Cortex of kidney (tissue), 1 donor: ENCODE measurements around the gene SIRPA.
"Not testable (repeated sequence)": the region's sequence is repeated elsewhere in the genome, so short reads cannot be mapped to it uniquely, and the experiment has no call there.

Source experiments
- DNase-seq: peaks from one replicate; lab custom pipeline; 2025; lab: John Stamatoyannopoulos, UW

SIRPA gene

DNA sequence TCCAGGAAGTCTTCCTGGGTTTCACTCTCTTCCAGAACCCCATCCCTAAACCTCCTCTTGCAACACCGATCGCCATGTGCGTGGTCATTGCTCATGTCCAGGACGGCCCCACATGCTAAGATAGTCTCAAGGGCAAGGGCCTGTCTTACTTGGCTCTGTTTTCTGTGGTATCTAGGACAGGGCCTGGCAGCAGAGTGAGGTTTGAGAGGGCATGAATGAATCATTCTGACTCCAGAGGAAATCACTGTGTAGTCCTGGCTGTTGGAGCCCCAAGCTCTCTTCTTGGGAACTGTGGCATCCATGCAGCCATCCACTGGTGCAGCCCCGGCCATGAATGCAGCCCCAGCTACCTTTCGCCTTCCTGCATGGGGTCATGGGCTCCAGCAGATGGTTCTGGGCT, 12.4 kb downstream of the SIRPA start:
- DNase-seq, result no peak

DNA sequence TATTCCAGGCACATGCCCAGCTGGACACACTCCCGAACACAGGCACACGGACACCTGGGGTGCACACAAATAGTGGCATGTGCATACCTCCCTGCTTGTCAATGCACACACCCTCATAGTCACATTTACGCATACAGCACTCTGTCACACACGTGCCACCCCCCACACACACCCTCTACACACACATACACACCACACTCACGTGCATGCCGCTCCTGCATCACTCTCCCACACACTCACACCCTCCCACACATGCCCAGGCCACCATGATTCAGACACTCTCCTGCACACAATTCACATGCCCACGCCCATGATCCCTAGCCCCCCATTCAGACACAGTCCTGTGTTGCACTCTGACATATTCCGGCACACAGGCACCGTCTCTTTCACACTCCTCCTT, 13.0 kb downstream of the SIRPA start:
- no peak for DNase-seq

DNA sequence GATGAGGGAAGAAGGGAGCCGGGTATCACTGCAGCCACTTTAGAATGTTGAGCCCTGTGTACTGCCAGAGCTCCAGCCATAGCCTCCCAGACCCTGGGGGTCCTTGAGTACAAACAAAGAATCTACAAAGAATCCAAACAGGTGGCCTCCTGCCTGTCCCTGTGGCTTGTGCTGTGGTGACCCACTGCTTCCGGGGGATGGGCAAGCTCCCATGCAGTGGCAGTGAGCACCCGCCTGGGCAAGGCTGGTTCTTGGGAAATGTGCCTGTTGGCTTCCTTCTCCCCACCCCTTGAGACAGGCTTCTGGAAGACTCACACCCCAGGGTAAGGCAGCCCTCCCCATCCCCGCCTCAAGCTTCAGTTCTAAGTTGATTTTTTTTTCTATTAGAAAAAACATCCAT, 13.9 kb downstream of the SIRPA start:
- DNase-seq, result no peak

DNA sequence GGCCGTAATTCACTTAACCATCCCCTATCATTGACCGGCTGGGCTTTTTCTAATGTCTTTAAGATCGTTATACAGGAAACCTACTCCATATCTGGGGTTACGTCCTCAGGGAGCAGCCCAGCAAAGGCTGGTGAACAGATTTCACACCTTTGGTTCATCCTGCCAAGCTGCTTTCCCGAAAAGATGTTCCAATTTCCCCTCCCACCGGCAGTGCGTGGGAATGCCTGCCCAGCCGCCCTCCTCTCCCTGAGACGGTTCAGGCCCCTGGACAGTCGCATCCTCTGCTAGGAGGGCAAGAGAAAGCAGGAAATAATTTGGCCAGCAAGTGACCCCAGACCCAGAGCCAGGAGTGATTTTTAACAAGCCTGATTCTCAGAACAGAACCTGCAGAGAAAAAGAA, 16.3 kb downstream of the SIRPA start:
- no peak for DNase-seq

DNA sequence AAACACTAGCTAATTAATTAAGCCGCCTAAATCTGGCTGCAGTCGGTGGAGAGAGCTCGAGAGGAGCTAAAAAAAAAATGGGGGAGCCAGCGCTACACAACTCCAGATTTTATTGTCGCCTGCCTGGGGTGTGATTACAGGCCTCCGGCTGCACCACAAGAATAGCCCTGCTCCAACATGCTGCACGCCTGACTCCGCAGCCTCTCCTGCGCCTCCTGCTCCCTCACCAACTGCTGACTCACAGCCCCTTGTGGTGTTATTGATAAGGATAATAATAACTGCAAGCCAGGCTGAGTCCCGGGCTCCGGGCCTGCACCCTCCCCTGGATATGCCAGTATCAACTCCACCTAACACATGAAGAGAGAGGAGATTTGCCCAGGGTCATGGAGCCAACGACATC, 16.8 kb downstream of the SIRPA start:
- DNase-seq, result no peak

DNA sequence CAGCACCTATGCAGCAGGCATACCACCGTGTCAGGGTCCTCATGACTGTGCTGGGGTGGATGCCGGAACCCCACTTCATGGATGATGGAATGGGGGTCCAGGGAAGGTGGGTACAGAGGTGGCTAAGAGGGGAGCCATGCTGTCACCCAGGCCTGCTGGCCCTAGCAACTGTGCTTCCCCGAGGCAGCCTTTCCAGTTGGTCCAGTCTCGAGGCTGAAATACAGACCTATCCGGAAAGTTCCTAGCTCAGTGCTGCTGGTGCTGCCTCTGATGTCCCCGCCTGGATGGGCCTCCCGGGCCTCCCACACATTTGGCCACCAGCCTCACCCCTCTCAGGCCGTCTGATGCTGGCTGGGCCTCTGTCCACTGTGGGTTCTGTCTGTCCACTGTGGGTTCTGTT, 17.4 kb downstream of the SIRPA start:
- no peak for DNase-seq

DNA sequence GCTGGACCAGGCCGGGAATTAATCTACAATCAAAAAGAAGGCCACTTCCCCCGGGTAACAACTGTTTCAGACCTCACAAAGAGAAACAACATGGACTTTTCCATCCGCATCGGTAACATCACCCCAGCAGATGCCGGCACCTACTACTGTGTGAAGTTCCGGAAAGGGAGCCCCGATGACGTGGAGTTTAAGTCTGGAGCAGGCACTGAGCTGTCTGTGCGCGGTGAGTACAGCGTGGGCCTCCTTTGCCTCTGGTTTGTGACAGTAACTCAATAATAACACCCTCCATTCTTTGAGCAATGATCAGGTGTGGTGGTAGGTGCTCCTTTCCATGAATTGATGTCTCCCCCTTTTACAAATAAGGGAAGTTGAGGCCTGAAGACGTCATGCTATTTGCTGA, 20.0 kb downstream of the SIRPA start:
- DNase-seq, result not testable (repeated sequence)

DNA sequence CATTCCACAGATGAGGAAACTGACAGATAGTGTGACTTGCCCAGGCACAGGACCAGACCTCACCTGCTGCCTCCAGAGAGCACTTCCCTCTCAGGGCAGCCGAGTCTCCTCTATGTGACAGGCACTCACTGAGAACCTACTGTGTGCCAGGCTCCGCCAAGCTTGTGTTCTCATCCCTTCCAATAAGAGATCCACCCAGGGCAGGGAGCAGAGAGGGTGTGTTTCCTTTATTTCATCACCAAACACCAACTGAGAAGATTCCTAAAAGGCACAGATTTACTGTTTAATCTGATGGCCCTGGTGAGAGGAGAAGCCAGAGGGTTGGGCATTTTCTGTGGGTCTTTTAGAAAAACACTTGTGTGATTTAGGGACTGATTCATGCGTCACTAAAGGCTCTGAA, 20.5 kb downstream of the SIRPA start:
- DNase-seq, result no peak

DNA sequence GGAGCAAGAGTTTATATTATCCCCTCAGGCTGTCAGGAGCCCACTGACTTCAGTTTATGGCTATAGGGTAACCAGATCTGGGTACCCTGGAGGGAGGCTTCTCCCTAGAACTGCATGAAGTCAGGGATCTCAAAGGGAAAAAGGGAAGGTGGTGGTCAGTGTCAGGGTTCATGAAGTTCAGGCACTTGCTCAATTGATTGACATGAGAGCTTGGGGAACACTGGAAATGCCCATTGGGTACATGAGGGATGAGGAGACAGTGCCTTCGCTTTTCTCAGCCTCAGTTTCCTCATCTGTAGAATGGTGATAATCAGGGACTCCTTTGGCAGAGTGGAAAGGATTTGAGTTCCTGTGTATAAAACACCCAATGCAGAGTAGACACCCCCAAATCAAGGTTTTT, 22.6 kb downstream of the SIRPA start:
- DNase-seq, result no peak

DNA sequence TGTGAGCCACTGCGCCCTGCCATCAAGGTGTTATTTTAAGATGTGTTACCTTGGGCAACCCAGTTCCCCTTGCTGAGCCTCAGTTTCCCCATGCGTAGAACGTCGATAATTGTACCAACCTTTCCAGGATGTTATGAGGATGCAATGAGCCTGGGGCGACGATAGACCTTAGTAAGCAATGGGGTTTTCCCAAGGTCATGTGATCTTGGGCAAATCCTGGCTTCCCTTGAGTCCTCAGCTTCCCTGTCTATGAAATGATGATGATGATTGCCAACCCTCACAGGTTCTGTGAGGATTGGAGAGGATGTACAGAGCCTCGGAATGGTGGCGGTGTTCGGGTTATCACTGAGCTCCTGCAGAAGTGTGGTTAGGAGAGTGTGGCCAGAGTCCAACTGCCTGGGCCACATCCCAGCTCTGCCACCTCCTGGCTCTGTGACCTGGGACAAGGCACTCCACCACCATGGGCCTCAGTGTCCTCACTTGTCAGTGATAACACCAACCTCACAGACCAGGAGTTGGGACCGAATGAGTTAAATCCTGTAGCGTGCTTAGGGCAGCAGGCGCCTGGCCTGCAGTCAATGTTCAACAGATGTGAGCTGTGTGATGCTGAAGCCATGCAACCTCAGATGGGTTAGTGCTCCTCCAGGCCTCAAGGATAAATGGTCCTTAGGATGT, 23.4 kb downstream of the SIRPA start:
- no peak for DNase-seq

DNA sequence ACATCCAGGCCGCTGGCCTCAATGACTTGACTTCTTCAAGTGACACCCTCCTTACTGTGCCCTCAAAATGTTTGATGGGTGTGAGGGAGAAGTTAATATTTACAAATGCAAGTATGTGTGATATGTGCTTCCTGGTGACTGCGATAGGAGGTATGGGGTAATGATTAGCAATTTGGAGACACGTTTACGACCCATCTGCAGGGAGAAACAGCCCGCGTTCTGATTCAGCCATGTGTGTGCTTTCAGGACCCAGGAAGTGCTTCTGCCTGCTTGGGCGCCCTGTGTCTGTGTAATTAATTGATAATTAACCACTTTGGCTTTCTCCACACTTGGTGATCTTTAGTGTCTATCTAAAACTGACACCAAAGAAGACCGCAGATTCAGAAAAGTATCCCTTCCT, 25.0 kb downstream of the SIRPA start:
- DNase-seq, result no peak

DNA sequence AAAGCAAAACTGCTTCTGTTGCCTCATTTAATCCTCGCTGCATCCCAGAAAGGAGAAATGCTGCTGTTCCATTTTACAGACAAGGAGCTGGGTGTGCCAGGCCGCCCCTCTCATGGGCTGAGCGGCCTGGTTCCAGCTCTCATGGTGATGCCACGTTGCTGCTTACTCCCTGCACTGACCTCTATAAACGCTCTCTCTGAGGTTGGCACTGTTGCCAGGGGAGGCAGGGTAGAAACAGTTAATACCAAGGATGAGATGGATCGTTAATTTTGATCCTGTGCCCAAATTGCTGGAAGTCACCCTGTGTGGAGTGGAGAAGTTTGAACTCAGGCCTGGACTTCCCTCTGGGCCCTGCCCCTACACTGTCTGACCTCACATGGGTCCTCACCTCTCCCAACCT, 25.6 kb downstream of the SIRPA start:
- DNase-seq, result no peak

DNA sequence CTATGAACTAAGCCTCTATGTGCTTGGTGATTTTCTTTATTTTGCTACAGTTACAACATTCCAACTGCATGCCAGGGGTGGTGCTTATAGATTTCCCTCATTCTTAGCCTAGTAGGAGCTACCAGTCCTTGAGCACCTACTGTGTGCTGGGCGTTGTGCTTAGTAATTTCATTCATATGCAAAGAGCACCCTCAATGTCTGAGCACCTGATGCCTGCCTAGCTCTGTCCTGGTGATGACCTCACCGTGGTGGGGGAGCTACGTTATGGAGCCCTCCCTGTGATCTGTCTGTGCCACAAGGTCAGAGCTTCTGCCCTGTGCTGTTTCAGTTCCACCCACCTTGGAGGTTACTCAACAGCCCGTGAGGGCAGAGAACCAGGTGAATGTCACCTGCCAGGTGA, 26.8 kb downstream of the SIRPA start:
- DNase-seq, result not testable (repeated sequence)

DNA sequence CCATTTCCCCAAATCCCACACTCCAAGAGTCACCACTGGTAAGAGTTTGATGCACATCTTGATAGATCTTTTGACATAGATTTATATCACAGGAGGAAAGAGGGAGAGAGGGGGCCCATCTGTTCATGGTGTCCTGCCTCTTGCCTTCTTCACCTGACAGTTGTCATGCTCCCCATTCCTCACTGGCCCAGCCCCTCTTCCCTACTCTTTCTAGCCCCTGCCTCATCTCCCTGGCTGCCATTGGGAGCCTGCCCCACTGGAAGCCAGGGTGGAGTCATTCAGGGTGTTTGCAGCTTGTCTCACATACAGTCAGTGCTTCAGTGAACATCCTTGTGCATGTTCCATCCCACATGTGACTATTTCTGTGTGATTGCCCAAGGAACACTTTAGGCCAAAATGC, 27.6 kb downstream of the SIRPA start:
- DNase-seq, result no peak

DNA sequence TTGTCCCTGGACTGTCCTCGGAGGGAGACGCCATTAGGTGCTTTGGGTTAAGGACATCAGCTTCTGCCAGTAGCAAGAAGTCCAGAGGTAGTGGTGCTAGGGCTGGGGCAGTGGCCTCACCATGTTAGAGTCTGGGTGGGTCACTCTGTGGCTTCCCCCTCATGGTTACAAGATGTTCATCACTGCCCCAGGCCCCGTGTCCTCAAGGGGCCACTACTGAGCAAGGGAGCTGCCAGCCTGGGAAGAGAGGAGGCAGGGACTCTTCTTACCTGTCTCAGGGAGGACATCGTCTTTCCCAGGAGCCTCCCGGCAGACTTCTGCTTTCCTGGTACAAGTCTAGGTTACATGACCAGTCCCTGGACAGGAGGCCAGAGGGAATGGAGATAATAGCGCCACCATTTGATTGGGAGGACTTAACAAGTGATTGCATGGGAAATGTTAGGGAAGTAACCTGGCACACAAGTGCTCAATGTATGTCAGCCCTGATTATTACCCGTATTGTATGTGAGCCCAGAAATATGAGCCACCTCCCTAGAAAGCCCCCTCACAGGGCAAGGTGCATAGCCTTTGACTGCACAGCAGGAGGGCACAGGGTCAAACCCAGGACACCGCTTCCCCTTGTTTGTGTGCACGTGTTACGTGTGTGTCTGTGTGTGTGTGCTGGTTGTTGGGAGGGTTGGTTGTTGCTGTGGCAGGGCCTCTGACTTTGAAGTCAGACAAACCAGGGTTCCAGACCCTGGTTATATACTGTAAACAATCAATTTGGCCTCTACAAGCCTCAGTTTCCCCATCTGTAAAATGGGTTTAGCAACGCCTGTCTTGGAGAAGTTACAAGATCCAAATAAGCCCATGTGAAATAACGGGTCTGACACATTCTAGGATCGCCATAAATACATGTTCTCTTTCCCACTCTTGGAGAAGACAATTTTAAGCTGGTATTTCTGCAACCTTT, 30.0 kb downstream of the SIRPA start:
- no peak for DNase-seq

DNA sequence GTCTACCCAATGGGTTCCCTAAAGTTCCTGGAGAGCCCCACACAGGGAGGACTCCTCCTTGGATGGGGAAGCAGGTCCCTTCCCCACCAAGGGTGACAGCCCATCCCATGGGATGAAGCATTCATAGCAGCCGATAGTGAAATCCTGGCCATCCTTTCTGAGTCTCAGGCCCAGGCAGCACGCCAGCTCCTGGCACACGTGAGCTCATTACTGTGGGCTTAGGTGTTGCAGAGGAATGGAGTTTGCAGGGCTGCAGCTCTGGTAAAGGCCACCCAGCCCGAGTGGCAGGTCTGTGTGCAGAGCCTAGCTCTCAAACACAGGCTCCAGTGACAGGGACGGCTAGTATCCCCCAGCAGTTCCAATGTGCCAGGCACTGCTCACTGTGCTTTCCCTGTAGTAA, 31.0 kb downstream of the SIRPA start:
- DNase-seq, result no peak

DNA sequence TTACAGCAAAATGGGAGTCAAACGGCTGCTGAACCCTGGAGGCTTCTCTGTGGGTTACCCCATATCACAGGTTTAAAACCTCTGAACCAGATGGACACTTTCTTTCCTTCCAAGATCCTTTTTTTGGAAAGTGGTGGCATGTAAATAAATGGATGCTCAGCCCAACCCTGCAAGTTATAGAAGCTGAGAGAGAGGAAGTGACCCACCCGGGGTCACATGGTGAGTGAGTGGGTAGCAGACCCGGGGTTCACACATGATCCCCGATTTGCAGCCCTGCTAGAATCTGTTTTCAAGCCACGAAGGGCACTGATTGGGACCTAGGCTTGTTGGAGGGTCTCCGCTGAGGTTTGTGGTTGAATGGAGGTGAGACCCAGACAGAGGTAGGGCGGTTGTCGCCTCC, 32.0 kb downstream of the SIRPA start:
- no peak for DNase-seq

DNA sequence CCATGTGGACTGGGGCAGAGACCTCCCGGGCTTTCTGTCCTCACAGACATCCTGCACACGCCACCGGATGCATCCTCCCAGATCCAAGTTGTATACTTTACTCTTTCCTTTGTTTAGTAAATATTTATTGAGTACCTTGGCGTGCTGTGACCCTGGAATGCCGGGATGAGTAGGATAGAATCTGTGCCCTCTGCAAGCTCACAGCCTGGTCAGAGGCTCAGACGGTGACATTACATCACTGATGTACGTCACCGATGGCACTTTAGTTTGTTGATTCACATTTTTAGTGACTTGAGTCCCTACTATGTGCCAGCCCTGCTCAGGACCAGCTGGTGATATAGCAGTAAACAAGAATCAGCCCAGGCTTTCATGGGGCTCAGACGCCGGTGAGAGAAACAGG, 32.9 kb downstream of the SIRPA start:
- DNase-seq, result no peak

DNA sequence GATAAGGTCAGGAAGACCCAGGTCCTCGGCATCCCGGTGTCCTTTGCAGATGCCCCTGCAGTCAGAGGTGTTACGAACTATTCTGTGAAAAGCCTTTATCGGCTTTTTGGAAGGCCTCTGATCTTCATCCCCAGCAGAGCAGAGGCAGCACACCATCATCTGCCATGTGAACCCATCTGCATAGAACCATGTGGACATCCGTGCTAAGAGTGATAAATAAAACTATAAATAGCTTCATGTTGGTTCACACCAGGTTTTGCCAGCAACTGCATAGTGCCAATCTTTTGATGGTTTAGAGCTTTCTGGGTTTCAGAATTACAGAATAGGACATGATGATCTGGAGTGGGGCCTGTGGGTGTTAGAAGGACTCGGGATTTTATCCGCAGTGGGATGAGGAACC, 33.6 kb downstream of the SIRPA start:
- no peak for DNase-seq

DNA sequence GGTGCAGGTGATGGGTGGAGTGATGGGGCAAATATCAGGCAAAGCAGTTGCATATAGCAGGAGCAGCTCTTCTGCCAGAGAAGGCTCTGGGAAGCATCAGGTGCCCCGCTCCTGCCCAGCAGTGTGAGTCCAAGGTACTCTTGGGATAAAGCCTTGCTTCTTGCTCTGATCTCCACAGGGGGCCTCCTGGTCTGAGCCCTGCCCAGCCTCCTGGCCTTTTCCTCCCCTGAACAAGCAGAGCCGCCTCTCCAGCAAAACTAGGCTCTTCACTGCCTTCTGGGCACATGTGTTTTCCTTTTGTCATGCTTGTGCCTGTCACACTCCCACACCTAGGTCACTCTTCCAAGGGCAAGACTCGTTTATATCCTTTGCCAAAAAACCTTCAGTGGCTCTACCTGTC, 34.3 kb downstream of the SIRPA start:
- DNase-seq, result no peak

DNA sequence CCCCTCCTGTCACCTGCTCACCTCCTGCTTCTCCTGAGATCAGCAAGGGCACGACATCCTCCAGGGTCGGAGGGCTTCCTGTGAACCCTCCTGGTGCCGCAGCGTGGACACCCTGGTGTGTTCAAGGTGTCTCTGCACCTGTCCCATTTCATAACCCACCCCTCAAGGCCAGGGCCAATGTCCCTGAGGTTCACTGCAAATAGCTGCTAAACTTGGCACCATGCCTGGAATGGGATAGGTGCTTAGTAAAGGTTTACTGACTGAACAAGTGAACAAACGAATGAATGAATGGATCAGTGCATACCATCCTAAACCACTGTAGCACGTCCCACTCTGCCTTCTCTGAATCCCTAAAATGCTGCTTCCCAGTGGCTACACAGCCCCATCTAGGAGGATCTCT, 35.0 kb downstream of the SIRPA start:
- no peak for DNase-seq

DNA sequence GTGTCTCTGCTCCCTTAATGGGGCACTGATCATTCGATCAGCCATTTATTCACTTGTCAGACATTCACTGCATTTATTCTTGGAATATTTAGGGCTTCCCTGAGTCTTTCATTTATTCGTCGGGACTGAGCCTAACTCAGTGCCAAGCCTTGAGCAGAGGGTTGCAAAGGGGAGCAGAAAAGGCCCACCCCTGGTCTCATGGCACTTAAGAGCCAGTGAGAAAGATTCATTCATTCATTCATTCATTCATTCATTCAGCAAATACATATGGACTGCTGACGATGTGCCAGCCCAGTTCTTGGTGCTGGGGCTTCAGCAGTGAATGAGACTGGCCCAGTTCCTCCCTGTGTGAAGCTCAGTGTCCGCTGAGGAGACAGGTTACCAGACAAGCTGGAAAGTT, 36.6 kb downstream of the SIRPA start:
- no peak for DNase-seq

DNA sequence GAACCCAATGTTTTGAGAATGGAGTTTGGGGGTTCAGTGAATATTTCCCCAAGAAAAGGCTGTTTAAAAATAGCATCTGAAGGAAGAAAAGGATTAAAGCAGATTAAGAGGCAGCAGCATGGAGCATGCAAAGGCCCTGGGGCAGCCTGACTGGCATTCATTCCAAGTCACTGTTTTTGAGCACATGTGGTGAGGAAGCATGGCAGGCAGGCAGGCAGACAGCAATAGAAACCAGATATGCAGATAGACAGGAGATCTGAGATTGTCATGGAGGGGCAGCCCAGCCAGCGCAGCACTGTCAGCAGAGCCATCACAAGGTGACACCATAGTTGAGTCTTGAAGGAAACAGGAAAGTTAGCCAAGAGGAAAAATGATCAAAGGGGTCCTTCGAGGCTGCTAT, 37.8 kb downstream of the SIRPA start:
- no peak for DNase-seq

DNA sequence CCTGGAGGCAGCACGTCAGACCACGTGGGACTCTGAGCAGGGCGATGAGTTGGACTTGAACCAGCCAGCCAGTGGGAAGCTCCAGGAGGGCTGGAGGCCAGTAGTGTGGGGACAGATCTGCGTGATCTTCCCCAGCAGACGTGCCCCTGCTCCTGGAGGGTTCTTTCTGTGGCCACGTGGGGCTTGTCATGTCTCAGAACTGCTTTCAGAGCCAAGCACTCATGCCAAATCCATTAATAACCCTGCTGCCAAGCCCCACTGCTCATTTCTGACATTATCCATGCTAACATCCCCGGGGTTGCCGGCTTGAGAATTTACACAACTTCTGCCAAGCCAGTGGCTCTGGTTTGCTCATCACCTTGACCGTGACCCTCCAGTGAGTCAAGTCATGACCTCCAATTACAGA, 38.3 kb downstream of the SIRPA start:
- DNase-seq, result no peak
